ENCODE measurements around the gene VSIG10L2.
A peak's percentile ranks its signal among the peaks of the same experiment; 100 is the strongest.

VSIG10L2 gene

DNA sequence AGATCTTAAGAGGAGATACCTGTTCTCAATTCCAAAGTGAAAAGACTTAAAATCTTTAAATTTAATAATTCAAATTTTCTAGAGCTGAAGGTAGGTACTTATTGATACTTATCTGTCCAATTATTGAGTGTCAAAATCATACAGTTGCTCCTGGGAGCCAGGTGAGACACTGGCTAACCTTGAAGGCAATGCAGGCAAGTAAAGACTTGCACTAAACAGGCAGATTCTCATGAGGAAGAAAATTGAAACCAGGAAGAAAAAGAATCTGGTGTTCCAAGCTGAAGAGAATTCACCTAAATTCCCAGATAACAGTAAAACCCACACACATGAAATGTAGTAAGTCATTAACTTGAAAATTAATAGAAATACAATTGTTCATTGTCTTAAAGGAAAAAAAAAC, 30.3 kb downstream of the VSIG10L2 start:
- Histone ChIP-seq H3K27ac (ENCODE audit: extremely low read depth, low read depth, low read length) (no peak overlapping the region), H3K36me3 (ENCODE audit: control insufficient read depth in 2 of 2, insufficient read depth in 1 of 2, low read length in 2 of 2) (peaks cover 0 to 17% of the 10 kb centered on the region in 2 experiments; a peak in 1 of 3 replicates), H3K4me1 (ENCODE audit: control insufficient read depth, insufficient read depth, low read length) (no peaks in the 10 kb centered on the region), H3K4me3 (ENCODE audit: low read depth, low read length) (no peak overlapping the region), H3K9me3 (ENCODE audit: control insufficient read depth, insufficient read depth, low read depth, low read length) (no peaks in the 10 kb centered on the region)
- ChIA-PET POLR2A (no interaction called here), CTCF (no interaction called here)
- TF ChIP-seq ZNF19 (tag by site-specific recombination; IDR thresholded peaks at IDR 0.05; ENCODE audit: low read depth) (no peak), GLIS1 (tag by site-specific recombination; IDR thresholded peaks at IDR 0.05) (no peak), SP3 (tag by site-specific recombination; IDR thresholded peaks at IDR 0.05) (no peak), ZSCAN16 (tag by site-specific recombination; IDR thresholded peaks at IDR 0.05) (no peak), ZNF37A (tag by site-specific recombination; IDR thresholded peaks at IDR 0.05) (no peak), ZNF558 (tag by site-specific recombination; IDR thresholded peaks at IDR 0.05) (no peak), ZNF548 (tag by site-specific recombination; IDR thresholded peaks at IDR 0.05) (no peak), ZNF394 (tag by site-specific recombination; IDR thresholded peaks at IDR 0.05; ENCODE audit: borderline replicate concordance) (no peak)

DNA sequence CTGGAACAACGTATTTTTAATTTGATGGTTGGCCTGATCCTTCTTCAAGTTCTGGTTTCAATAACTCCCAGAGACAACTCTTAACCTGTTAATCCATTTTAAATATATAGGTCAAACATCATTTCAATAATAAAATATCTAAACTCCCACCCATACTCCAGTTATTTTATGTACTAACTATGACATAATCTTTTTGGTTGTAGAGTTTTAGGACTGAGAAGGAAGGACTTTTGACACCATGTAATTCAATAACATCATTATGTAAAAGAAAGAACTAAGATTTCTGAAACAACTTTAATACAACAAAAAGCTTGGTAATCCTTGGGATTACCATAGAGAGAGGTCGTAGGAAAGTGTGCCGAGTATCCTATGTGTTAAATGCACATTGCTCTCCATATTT, 31.5 kb downstream of the VSIG10L2 start:
- Histone ChIP-seq H3K4me3 (ENCODE audit: low read depth, low read length) (no peak overlapping the region), H3K9me3 (ENCODE audit: control insufficient read depth, insufficient read depth, low read depth, low read length) (no peaks in the 10 kb centered on the region), H3K27ac (ENCODE audit: extremely low read depth, low read depth, low read length) (no peak overlapping the region), H3K4me1 (ENCODE audit: control insufficient read depth, insufficient read depth, low read length) (no peaks in the 10 kb centered on the region), H3K36me3 (ENCODE audit: control insufficient read depth in 2 of 2, insufficient read depth in 1 of 2, low read length in 2 of 2) (peaks cover 0 to 20% of the 10 kb centered on the region in 2 experiments; a peak in 1 of 3 replicates)
- POLR2A ChIA-PET = no interaction called here
- CTCF ChIA-PET = interaction anchor here (0.6 kb wide), 1 partner anchor 63 kb away, joined by 3 read pairs; no protein-coding TSS in a partner anchor
- peak; percentile 76 for TF ChIP-seq ATF2 (tag by site-specific recombination; IDR thresholded peaks at IDR 0.05; ENCODE audit: low read depth)
- no peak for TF ChIP-seq ZNF280C (tag by site-specific recombination; IDR thresholded peaks at IDR 0.05)

- ChIA-PET CTCF (interaction anchor here (0.6 kb wide), 1 partner anchor 64 kb away, joined by 3 read pairs; no protein-coding TSS in a partner anchor), POLR2A (no interaction called here)
- Histone ChIP-seq H3K9me3 (ENCODE audit: control insufficient read depth, insufficient read depth, low read depth, low read length) (no peaks in the 10 kb centered on the region), H3K27ac (ENCODE audit: extremely low read depth, low read depth, low read length) (no peak overlapping the region), H3K4me3 (ENCODE audit: low read depth, low read length) (no peak overlapping the region), H3K36me3 (ENCODE audit: control insufficient read depth in 2 of 2, insufficient read depth in 1 of 2, low read length in 2 of 2) (peaks cover 0 to 29% of the 10 kb centered on the region in 2 experiments; a peak in 2 of 3 replicates), H3K4me1 (ENCODE audit: control insufficient read depth, insufficient read depth, low read length) (no peaks in the 10 kb centered on the region)
- TF ChIP-seq ZNF670 (tag by site-specific recombination; IDR thresholded peaks at IDR 0.05; ENCODE audit: low read depth) (no peak), ZNF362 (tag by site-specific recombination; IDR thresholded peaks at IDR 0.05) (no peak)
- TF ChIP-seq, protein P1, sequence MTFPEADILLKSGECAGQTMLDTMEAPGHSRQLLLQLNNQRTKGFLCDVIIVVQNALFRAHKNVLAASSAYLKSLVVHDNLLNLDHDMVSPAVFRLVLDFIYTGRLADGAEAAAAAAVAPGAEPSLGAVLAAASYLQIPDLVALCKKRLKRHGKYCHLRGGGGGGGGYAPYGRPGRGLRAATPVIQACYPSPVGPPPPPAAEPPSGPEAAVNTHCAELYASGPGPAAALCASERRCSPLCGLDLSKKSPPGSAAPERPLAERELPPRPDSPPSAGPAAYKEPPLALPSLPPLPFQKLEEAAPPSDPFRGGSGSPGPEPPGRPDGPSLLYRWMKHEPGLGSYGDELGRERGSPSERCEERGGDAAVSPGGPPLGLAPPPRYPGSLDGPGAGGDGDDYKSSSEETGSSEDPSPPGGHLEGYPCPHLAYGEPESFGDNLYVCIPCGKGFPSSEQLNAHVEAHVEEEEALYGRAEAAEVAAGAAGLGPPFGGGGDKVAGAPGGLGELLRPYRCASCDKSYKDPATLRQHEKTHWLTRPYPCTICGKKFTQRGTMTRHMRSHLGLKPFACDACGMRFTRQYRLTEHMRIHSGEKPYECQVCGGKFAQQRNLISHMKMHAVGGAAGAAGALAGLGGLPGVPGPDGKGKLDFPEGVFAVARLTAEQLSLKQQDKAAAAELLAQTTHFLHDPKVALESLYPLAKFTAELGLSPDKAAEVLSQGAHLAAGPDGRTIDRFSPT (tag by site-specific recombination; IDR thresholded peaks at IDR 0.05) = no peak
These were observed 32.4 kb downstream of the VSIG10L2 start for GRCh38 chr11:125978181-125978716.
